Stimulated activated CD4-positive, alpha-beta T cell treated with anti-CD3 and anti-CD28 coated beads, Interleukin-1b, Interleukin-23, amount 100 ng/mL, for 24 hours (primary cell): ENCODE measurements around the gene TNFSF15.

Experiments used
- DNase-seq, 4 experiments: peaks; one replicate each; pipeline ENCODE4 v3.0.0-alpha.2; 2020; ENCODE audit warnings: low read depth in 4 of 4, low spot score in 1 of 4

The TNFSF15 gene

DNA sequence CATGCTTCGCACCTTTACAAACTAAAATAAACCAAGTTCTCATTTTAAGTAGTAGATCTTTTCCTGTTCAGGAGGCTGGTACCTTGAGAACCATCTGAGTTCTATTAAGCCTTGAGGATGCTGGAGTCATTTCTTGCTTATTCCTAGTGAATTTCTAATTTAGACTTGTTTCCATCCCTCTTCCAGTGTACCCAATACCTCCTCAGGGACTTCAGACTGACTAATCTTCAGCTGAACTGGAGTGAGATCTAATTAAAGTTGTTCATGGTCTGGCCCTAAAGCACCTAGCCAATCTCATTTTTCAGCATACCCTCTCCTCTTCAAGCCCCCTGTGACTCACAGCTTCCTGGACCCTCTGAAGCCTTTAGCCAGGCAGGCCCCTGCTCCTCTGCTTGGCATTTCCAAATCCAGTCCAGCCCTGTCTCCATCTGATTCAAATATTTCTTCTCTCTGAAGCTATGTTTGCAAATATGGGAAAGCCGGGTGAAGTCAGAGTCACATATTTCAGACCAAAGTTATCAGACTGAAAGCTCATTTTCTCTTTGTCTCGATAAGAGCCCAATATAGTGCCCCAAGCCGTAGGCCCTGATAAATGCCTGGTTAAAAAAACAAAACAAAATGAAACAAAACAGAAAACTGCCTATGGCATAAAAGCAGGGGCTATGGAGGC lies 19.4 kb upstream of the TNFSF15 start:
- DNase-seq, result no peak

DNA sequence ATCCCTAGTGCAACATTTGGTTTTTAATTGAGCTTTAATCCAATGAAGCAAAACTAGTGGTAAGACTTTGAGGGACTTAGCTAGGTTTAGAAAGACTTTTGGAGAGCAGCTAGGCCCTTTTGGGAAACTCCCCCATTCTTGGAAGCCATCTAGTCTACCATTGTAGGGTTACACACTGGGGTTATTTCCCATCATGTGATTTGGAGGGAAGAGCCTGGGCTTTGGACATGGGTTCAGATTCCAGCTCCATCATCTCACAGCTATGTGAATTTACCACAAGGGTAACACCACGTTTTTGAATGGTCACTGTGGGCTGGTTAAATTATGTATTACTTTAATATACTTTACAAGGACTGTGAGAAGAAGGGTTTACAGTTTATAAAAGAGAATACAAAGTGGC lies 18.3 kb upstream of the TNFSF15 start:
- no peak for DNase-seq

- DNase-seq, result no peak
Measured at GRCh38 chr9:114823441-114823840, 17.6 kb upstream of the TNFSF15 start.

- DNase-seq, result no peak
Measured at GRCh38 chr9:114822708-114823107, 16.9 kb upstream of the TNFSF15 start.

GRCh38 chr9:114820776-114821501 lies 15.1 kb upstream of the TNFSF15 start:
- no peak for DNase-seq

DNA sequence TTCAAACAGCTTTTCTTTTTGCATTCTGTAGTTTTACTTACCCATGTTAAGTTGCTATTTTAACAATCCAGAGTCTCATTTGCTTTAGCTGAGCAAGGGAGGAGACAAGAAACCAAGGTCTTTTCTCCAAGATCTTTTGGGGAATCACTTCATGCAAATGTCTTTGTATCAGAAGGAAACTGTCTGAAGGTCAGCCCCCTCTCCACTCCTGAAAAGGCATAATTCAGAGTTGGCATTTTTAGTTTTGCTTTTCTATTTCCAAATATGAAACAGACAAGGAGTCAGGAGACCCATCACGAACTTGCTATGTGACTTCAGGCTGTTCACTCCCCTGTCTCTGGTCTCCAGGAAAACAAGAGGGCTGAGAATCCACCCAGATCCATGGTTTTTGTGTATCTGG lies 12.3 kb upstream of the TNFSF15 start:
- no peak for DNase-seq

GRCh38 chr9:114813717-114814418 lies 8.0 kb upstream of the TNFSF15 start:
- DNase-seq, result no peak

GRCh38 chr9:114811966-114812636 lies 6.3 kb upstream of the TNFSF15 start:
- no peak for DNase-seq

- no peak for DNase-seq
Measured at GRCh38 chr9:114811301-114811700, 5.5 kb upstream of the TNFSF15 start.

- DNase-seq, result no peak
Measured at GRCh38 chr9:114810614-114811013, 4.8 kb upstream of the TNFSF15 start.

DNA sequence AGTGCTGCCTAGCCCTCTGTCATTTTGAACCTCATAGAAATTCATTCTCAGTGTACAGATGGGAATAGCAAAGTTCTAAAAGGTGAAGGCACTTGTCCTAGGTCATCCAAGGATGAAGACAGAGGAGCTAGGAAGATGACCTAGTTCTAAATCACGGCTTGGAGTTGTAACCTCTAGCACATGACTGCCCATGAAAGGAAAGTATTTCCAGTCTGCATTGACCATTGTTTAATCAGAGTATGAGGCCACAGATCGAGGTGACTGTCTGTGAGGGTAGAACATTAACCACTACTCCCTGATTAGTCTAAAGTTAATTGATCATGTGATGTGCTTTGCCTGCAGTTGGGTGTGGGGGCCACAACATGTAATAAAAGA lies 674 bp upstream of the TNFSF15 start:
- no peak for DNase-seq

DNA sequence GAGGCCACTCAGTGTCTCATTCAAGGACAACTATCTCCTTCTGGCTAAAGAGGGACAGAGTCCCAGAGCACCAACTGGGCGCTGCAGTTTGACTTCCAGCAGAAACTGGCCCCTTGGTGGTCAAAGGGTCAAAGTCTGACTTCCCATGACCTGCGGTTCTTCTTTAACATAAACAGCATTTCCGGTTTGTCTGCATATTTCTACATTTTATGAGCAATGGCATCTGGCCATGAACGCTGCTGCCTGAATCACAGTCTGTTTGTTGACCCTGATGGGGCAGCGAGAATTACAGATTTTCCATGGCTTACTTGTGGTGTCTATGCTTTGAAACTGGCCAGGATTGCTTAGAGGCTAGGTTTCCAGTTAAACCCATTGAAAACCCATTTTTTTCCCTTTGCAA lies 1.3 kb downstream of the TNFSF15 start:
- DNase-seq, result no peak

- no peak for DNase-seq
Measured at GRCh38 chr9:114803479-114804265, 2.2 kb downstream of the TNFSF15 start.

- no peak for DNase-seq
Measured at GRCh38 chr9:114799925-114800324, 5.9 kb downstream of the TNFSF15 start.

DNA sequence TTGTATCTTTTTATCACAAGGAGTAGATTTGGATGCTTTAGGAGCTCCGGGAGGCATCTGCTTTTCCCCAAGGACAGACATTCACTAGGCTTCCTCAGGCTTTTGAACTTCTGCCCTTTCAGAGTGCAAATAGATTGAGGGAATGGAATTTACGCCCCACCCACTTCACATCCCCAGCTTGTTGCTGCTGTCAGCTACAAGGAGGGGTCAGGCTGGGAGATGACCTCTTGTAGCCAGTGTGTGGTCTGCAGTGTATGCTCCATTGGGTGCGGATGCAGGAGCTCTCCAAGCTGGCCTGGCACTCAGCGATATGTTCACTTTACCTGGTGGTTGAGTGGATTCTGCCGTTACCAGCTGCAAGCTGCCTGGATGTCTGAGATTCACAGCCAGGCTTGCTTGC lies 6.4 kb downstream of the TNFSF15 start:
- DNase-seq, result no peak

- no peak for DNase-seq
Measured at GRCh38 chr9:114798780-114799427, 6.9 kb downstream of the TNFSF15 start.

- DNase-seq, result no peak
Measured at GRCh38 chr9:114798101-114798500, 7.7 kb downstream of the TNFSF15 start.

DNA sequence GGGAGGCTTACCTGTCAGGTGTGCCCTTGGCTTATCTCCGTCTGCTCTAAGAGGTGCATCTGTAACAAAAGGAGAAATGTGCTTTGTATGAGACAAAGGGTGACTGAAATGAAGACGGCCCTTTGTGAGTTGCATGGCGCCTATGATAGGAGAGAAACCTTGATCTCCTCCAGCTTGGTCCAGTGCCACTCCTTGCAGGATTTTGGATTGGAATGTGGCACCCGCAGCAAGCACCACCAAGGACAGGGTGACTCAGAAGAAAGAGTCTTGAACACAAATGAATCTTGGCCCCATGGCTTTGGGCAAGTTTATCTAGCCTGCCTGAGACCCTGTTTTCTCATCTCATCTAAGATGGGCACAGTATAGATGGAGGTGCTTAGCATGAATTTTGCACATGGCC lies 13.4 kb downstream of the TNFSF15 start:
- DNase-seq, result no peak

- DNase-seq, result no peak
Measured at GRCh38 chr9:114791736-114792135, 14.1 kb downstream of the TNFSF15 start.

GRCh38 chr9:114791312-114791711 lies 14.5 kb downstream of the TNFSF15 start:
- no peak for DNase-seq

- no peak for DNase-seq
Measured at GRCh38 chr9:114790521-114790920, 15.3 kb downstream of the TNFSF15 start.
